GM19324 (cell line): ENCODE results near the gene ESRRB.

ENCODE experiments used
- ATAC-seq: cut with Tn5 transposase; IDR thresholded peaks from one replicate; pipeline ENCODE4 v1.9.1; 2021; ENCODE audit warnings: mild to moderate bottlenecking, moderate library complexity; ENCODE audit not compliant: unreplicated experiment, low FRiP score

Gene ESRRB

DNA sequence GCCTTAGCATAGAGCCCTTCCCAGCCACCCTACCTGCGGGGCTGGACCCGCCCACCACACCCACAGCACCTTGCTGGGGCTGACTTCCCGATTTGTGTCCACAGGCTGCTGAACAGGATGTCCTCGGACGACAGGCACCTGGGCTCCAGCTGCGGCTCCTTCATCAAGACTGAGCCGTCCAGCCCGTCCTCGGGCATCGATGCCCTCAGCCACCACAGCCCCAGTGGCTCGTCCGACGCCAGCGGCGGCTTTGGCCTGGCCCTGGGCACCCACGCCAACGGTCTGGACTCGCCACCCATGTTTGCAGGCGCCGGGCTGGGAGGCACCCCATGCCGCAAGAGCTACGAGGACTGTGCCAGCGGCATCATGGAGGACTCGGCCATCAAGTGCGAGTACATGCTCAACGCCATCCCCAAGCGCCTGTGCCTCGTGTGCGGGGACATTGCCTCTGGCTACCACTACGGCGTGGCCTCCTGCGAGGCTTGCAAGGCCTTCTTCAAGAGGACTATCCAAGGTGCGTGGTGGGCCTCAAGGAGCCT, 63.4 kb downstream of the ESRRB start:
- no peak for ATAC-seq

DNA sequence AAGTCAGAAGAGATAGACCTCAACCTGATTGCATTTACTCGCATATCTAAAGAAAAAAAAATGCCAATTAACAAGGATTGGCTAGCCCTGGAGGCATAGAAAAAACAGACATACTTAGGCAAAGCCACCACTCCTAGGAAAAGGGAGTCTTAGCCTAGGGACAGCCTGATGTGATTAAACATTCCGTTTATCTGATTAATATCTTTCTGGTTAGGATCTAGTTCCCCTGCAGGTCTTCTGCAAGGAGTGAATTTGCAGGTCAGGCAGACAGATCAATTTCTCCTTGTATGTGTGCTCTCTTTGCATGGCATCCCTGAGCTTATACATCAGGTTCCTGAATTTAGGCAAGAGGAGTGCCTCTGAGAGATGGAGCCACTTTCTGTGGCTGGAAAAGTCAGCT, 70.5 kb downstream of the ESRRB start:
- ATAC-seq = no peak

DNA sequence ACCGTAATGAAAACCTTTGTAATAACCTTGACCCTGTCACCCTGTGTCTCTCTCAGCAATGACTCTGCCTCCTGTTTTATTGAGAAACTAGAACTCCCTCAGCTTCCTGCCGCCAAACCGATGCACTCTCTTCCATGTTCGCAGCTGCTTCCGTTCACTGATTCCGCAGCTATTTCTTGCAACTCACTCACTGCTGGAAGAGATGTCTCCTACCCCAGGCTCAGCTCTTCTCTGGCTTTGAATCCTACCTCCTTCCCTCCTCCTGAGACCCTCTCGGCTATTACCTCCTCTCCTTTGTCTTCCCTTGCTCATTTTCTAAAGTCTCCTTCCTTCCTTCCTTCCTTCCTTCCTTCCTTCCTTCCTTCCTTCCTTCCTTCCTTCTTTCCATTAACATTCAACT, 71.0 kb downstream of the ESRRB start:
- ATAC-seq = no peak

DNA sequence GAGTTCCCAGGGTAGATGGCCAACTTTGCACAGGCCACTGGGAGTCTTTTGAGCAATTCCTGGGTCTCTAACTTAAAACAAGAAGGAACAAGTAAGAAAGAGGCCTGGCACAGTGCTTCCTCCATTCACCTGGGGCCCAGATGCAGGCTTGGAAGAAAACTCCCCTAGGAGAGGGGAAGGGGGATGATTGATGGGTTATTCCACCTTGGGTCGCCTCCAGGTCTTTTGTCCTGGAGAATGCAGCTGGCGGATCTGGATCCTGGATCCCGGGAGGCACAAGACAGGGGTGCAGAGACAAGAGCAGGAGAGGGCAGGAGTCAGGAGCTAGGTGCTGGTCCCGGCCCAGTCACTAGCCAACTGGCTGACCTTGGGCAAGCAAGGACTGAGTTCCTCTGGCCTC, 74.5 kb downstream of the ESRRB start:
- ATAC-seq = no peak

DNA sequence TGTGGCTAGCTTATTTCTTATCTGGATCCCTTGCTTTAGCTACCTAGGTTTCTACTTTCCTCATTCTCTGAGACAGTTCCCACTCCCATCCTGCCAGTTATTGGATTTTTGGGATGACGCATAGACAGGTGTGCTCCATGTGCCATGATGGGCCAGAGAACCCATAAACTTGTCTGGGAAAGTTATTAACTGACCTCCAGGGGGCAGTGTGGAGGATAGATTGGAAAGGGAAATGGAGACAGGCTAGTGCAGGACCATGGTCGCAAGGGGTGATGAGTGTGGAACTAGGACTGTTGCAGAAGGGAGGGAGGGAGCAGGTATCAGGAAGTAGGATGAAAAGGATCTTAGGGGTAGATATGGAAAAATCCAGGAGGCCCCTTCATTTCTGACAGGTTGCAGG, 80.3 kb downstream of the ESRRB start:
- no peak for ATAC-seq

DNA sequence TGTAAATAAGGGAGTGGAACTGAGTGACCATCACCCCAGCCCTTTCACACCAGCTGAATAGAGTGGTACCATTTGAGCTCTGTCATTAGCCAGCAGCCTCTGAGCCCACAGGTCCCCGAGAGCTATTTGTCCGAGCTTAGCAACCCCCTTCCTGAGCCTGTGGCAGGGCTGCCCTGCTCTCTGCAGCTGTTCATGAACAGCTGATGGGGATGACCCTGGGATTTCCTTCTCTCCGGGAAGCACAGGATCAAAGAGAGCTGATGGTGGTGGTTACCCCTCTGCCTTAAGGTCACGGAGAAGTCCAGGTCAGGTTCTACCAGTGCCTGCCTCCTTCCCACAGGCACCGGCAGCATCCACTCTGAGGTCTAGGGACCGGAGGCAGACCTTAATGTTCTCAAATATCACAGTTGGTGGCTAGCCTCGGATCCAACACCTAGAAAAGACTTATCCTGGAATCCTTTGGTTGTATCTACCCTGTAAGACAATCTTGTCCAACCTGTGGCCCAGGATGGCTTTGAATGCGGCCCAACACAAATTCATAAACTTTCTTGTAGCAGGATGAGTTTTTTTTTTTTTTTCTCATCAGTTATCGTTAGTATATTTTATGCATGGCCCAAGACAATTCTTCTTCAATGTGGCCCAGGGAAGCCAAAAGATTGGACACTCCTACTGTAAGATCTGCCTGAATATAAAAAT, 81.1 kb downstream of the ESRRB start:
- ATAC-seq = no peak

DNA sequence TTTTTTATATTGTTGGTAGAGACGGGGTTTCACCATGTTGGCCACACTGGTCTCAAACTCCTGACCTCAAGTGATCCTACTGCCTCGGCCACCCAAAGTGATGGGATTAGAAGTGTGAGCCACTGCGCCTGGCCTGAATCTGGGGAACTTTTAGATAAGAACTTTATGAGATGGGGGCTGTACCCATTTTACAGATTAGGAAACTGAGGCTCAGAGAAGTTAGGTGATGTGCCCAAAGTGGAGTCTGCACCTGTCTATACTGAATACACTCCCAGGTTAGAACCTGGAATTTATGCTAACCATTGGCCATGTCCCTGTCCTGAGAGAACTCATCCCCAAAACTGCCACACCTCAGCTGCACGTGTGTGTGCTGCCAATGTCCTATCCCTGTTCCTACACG, 81.9 kb downstream of the ESRRB start:
- no peak for ATAC-seq

DNA sequence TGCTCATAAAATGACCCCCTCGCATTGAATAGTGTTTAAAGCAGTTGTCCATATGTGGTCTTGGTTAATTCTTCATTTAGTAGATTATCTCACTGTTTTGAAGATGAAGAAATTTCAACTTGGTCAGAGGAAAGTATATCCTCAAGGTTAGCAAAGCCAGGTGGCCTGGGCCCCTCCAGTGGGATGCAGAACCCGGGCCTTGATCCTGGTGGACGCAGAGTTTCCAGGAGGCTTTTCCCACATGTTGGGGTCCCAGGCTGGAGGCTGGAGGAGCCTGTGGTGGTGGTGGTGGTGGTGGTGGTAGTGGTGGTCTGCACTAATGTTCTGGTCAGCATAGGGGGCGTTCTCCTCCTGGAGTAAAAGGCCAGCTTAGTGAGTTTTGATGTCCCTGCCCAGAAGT, 85.9 kb downstream of the ESRRB start:
- ATAC-seq = no peak

DNA sequence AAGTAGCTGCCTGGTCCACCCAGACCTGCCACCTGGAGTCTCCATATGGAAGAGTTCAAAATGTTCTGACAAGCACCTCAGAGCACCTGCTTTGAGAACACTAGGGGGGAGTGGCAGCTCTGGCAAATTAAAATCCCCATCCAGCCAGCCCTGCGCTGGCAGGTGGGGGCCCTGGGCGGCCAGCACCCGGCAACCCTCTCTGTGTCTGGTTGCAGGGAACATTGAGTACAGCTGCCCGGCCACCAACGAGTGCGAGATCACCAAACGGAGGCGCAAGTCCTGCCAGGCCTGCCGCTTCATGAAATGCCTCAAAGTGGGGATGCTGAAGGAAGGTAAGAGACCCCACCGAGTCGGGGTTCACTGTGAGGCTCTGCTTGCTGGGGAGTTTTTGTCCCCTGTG, 86.4 kb downstream of the ESRRB start:
- ATAC-seq = no peak

DNA sequence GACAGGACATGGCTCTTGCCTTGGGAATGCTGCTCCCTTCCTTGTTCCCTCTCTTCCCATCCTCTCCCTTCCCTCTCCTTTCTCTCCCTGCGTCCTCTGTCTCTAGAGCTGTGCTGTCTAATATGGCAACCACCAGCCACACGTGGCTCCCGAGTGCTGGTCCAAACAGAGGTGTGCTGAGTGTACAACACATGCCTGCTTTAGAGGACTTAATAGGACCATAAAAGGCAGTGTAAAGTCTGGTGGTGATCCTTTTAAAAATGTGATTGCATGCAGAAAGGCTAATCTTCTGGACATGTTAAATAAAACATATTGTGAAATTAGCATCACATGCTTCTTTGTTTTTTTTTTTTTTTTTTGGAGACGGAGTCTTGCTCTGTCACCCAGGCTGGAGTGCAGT, 87.2 kb downstream of the ESRRB start:
- ATAC-seq = no peak

DNA sequence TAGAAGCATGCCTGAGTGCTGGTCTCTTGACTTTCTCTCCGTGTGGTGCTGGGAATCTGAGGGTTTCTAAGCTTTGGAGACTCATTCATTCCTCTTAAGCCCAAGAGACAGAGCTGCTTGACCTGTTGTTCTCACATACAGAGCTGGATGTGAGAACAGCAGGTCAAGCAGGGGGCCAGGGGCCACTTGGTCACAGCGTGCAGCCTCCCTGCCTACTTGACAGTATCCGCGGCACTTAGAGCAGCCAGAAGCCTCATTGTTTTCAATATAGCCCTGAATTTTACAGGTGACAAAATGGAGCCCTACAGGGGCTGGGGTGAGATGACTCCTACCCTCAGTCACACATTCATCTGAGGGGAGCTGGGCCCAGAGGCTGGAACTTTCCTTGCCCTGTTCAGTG, 88.9 kb downstream of the ESRRB start:
- ATAC-seq = no peak

DNA sequence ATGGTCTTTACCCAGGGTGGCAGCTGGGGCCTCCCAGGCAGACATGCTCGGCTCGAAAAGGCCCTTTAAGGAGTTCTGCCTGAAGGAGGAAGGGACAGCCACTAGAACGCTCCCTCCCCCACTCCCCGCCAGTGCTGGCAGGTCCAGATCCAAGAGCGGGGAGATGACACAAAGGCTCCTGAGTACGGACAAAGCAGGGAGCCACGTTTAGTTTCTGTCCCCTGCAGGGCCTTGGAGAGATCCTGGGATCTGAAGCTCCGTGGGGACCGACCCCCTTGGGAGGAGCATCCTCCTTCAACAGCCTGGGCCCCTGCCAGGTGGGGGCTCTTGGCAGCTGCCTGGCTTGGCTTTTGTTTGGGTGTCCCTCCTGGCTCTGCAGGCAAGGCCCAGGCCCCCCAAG, 89.7 kb downstream of the ESRRB start:
- ATAC-seq = no peak

DNA sequence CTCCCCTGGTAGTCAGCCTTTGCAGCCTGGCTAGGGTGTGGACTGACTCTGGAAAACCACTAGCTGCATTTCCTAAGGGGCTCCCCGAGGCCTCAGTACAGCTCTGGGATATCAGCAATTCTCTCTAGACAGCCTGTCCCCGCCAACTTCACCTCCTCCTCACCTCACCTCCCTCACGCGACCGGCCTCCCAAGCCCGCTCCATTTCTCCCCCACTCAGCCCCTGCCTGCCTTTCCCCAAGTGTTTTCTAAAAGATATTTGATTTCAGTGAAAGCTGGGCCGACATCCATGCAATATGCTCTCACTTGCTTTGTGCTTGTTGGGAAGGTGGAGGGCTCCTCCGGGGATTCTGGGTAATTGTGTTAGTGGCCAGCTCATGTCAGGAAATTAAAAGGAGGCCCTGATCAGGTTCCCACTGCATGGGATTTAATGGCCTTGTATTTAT, 91.8 kb downstream of the ESRRB start:
- no peak for ATAC-seq

DNA sequence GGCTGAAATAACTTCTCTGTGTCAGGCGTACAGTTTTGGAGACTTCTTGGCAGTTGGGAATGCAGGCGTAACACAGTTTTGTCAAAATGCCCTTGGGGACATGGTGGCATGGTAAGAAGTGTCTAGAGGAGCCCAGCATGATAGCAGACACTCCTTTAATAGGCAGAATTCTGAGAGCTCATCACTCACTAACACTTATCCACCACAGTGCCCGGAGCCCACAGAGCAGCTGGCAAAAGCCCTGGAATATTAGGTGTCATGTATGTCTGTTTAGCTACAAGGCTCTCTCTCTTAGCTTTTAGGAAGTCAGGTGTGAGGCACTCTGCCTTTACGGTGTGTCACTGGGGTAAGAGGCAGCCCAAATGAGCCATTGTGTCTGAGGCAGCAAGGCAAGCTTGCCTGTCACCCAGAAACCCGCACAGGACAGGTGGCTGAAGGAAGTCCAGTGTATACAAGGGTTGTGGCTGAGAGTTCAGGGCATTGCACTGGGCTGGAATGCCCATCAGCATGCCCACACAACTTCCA, 96.3 kb downstream of the ESRRB start:
- no peak for ATAC-seq

DNA sequence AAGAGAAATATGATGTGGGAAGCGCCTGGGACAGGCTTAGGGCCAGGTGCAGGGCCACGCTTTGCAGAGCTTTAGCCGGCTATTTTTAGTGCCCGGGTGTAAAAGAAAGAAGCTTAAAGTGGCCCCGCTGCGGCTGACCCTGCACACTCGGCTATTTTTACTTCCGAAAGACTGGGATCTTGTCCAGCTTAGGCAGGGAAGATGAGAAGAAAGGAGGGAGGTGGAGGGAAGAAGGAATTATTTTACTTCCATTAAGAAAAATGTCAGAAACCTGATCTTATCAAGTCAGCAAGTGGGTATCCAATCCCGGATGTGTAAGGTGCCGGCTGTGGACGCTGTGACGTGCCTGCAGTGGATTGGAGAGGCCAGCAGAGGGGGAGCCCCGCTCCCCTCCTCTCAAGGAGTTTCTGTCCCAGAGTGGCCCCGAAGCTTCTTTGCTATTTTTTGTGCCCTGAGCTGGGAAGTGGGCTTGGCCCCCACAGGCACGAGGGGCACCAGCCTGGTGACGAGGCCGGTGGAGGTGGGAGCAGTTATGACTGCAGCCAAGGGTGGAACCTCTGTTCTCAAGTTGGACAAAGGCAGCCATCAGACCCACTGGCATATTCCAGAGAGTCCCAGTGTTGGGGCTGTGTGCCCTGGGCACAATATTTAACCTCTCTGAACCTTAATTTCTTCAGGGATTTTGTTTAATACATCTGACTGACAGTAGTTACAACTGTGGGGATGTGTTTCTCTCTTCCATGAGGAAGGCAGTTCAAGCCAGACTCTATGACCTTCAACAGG, 97.7 kb downstream of the ESRRB start:
- no peak for ATAC-seq

DNA sequence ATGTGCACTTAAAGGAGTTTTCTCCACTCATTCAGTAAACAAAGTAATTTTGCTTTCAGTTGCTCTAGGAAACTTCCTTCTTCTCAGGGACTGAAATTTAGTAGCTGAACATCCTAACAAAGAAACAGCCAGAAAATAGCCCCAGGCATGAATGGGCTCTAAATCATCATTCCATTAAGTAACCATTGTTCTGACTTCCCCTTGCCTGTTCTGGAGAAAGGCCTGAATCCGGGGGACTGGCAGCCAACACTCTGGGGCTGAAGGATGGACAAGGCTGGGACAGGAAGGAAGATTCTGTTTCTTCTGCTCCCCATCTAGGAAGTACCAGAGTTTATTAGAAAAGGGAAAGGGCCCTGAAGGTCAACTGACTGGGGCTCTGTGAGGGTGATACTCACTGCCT, 104.5 kb downstream of the ESRRB start:
- no peak for ATAC-seq

DNA sequence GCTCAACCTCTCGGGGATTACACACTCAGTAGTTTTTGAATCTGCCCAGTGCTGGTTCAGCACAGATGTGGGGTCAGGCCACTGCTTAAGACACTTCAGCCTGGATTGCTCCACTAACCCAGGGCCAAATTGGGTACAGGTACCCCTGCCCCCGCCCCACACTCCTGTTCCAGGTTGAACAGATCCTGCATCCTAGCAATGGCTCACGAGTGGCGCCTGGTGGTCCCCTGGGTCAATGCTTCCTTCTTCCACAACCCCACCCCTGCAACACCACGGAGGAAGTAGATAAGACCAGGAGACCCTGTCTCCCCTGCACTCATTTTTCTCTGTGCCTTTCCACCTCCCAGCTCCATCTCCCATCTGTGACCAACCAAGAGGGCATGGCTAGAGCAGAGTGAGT, 108.4 kb downstream of the ESRRB start:
- no peak for ATAC-seq

DNA sequence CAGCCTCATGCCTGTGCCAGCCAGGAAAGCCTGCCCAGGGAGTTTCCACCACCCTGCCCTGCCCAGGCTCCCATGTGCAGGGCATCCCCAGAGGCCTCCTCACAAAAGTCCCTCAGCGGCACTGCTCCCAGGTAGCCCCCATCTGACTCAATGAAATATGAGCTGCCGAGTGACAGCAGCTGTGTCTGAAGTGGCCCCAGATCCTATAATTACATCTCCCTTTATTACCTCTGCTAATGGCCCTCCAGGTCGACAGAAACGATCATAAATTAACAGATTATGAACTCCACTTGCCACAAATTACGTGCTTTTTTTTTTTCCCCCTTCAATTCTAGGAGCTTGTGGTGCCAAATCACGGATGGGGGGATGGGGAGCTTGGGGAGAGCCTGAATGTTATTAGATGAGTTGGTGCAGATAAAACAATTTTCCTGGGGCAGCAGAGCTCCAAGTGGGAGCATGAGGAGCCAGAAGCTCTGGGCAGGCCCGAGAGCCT, 110.4 kb downstream of the ESRRB start:
- no peak for ATAC-seq

DNA sequence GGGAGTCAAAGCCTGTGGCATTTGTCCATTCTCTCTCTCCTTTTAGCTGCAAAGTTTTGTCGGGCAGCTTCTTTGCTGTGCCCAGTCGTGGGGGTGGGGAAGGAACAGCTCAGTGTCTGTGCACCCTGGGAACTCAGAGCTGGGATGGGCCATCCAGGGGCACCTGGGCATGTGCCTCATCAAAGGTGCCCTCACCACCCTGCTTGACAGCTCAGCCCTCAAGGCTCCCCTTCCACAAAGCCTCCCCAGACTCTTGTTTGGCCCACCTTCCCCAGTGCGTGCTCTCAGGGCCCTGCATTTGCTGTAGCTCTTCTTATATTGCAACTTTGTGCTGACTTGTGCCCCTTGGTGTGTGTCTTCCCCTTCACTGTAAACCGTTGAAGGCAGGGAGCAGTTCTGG, 112.6 kb downstream of the ESRRB start:
- ATAC-seq = no peak

DNA sequence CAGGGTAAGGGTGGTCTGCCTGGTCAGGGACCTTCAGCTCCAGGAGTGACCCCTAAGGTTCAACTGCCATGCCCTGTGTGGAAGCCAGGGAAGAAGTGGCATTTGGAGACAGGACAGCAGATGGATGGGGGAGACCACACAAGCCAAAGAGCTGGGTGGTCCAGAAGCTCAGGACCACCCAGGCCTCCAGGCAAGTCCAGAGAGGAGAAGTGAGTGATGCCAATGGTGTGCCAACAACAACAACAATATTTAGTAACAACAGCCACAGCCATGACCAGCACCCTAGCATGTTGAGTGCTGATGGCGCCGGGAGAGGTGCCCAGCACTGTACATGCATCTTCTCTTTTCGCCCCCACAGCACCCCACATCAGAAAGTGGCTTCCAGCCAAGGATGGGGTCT, 113.7 kb downstream of the ESRRB start:
- no peak for ATAC-seq

DNA sequence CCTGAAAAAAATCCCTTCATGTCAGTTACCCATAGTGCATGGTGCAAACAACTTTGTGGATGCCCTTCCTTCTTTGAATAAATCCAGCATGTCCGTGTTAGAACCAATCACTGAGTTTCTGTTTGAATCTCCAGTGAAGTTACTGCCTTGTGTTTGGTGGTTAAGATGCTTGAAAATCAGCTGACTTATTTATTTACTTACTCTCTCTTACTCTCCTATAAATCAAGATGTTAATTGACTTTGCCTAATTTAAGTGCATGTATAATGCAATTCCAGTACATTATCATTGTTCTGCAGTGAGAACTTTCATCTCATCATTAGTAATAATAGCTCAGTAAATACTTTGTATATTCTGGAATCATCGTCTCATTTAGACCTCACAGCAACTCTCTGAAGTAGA, 114.2 kb downstream of the ESRRB start:
- no peak for ATAC-seq

DNA sequence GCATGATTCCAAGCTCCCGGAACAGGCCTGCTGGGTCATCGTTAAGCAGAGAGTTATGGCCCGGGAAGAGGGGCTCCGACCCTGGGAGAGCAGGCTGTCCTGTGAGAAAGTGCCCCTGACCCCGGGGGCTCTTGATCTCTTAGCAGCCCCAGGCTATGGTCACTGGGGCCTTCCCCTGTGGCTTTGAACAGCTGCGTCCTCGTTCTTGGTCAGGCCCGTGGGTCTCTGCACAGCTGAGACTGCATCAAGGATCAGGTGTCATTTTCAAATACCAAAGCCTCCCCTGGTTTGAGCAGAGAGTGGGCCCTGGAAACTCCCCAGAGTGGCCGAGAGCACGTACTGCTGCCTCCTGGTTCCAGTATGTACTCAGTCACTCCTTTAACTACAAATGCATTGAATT, 114.8 kb downstream of the ESRRB start:
- ATAC-seq = no peak
